HepG2 (cell line): Measurements from ENCODE around the gene AQP9. TPM values are rescaled to one million over a fixed set of nuclear protein-coding genes. Genes with fewer than 3 reads are reported as not detected.
A peak's percentile ranks its signal among the peaks of the same experiment; 100 is the strongest.

Experiments
- ATF2 ChIP-seq: sonication (generic); formaldehyde crosslinking; IDR thresholded peaks from 2 replicates; pipeline ENCODE4 v1.4.0; 2020; ENCODE audit warnings: missing genetic modification reagents
- ELF1 ChIP-seq: sonication (generic); formaldehyde crosslinking; IDR thresholded peaks from 2 replicates; pipeline ENCODE4 v1.4.0; 2020; ENCODE audit warnings: missing genetic modification reagents
- FOXJ3 ChIP-seq: sonication (generic); formaldehyde crosslinking; IDR thresholded peaks from 2 replicates; pipeline ENCODE4 v1.4.0; 2020; ENCODE audit warnings: missing genetic modification reagents, mild to moderate bottlenecking, borderline replicate concordance
- FOXP4 ChIP-seq: sonication (generic); formaldehyde crosslinking; IDR thresholded peaks from 2 replicates; pipeline ENCODE4 v1.4.0; 2020; ENCODE audit warnings: missing genetic modification reagents
- GABPA ChIP-seq, 2 experiments: IDR thresholded peaks; 2 replicates each; pipeline ENCODE4 v1.6.1; 2011 to 2016; ENCODE audit warnings: low read depth in 2 of 2, low read length in 1 of 2, missing biosample characterization in 1 of 2, missing genetic modification characterization in 1 of 2
- KDM4B ChIP-seq: sonication (generic); formaldehyde crosslinking; IDR thresholded peaks from 2 replicates; pipeline ENCODE4 v1.4.0; 2020; ENCODE audit warnings: missing genetic modification reagents
- MEF2D ChIP-seq: sonication (generic); formaldehyde crosslinking; IDR thresholded peaks from 2 replicates; pipeline ENCODE4 v1.5.1; 2020; ENCODE audit warnings: mild to moderate bottlenecking, missing genetic modification reagents
- NR2F6 ChIP-seq, 2 experiments: IDR thresholded peaks; 2 replicates each; pipeline ENCODE4 v1.6.1; 2016; ENCODE audit warnings: antibody characterized with exemption in 1 of 2, mild to moderate bottlenecking in 1 of 2
- POGK ChIP-seq: sonication (generic); formaldehyde crosslinking; conservative IDR thresholded peaks from 2 replicates; pipeline ENCODE4 v1.8.0; 2022; ENCODE audit warnings: mild to moderate bottlenecking, moderate library complexity, missing genetic modification reagents
- SIX1 ChIP-seq: sonication (generic); formaldehyde crosslinking; IDR thresholded peaks from 2 replicates; pipeline ENCODE4 v1.4.0; 2020; ENCODE audit warnings: missing genetic modification reagents, borderline replicate concordance
- SOX6 ChIP-seq, 2 experiments: fragments of 450-650 bp in 1 of 2; sonication (generic) in 1 of 2; formaldehyde crosslinking in 1 of 2; IDR thresholded peaks; 2 replicates each; pipeline versions ENCODE4 v1.4.0 to v1.6.1; 2017 to 2020; ENCODE audit warnings: antibody characterized with exemption in 1 of 2, mild to moderate bottlenecking in 1 of 2, missing genetic modification reagents in 1 of 2
- ZNF280D ChIP-seq: sonication (generic); formaldehyde crosslinking; IDR thresholded peaks from 2 replicates; pipeline ENCODE4 v1.5.1; 2020; ENCODE audit warnings: mild to moderate bottlenecking, missing genetic modification reagents
- ZNF777 ChIP-seq: sonication (generic); formaldehyde crosslinking; IDR thresholded peaks from 2 replicates; pipeline ENCODE4 v1.4.0; 2020; ENCODE audit warnings: missing genetic modification reagents
- polyA plus RNA-seq, 8 experiments: library from polyadenylated mRNA; depleted of rRNA in 3 of 8; stranded (reverse) in 7 of 8; unstranded in 1 of 8; fragments of >200 nt; fragmentation: Illumina TruSeq in 4 of 8; extraction: Trizol in 4 of 8; gene quantifications; 2 replicates each; pipeline versions ENCODE4 v1.2.1 to v1.2.3, GENCODE V29; 2011 to 2016; ENCODE audit warnings: low read depth in 4 of 8, missing spikeins in 1 of 8, mixed read lengths in 1 of 8; ENCODE audit not compliant: insufficient read depth in 1 of 8
- total RNA-seq, 5 experiments: library from RNA; depleted of rRNA; stranded (reverse); fragments of >200 nt; fragmentation: Illumina TruSeq; extraction: Trizol; gene quantifications; 2 replicates each; pipeline ENCODE4 v1.2.3, GENCODE V29; 2016; ENCODE audit warnings: low read depth in 1 of 5
- TF ChIP-seq, protein P1 (sequence below): sonication (generic); formaldehyde crosslinking; IDR thresholded peaks from 2 replicates; pipeline ENCODE4 v1.4.0; 2020; ENCODE audit warnings: missing genetic modification reagents, borderline replicate concordance

AQP9 gene
- total and polyA plus RNA-seq, 2 of the 13 experiments (the other 11 are each of a cell fraction or from before 2014, with no cell fraction given), result not detected

- TF ChIP-seq SOX6 (IDR thresholded peaks at IDR 0.05) (no peak), SOX6 (CRISPR knock-in tag; IDR thresholded peaks at IDR 0.05) (peak; percentile 50; the same call in 1 of the 2 replicates), KDM4B (no peak), FOXJ3 (CRISPR knock-in tag) (peak; percentile 61; the same call in 1 of the 2 replicates), ATF2 (CRISPR knock-in tag) (peak; percentile 56; the same call in 1 of the 2 replicates), GABPA (IDR thresholded peaks at IDR 0.05; ENCODE audit: low read depth, low read length) (no peak), GABPA (CRISPR knock-in tag; IDR thresholded peaks at IDR 0.05; ENCODE audit: low read depth) (0 out of 2 replicates have a peak, but pooled peaks have one; percentile 18), ZNF280D (CRISPR knock-in tag) (peak; percentile 77; the same call in 1 of the 2 replicates), FOXP4 (CRISPR knock-in tag) (peak; percentile 77), ZNF777 (CRISPR knock-in tag) (peak; percentile 71), MEF2D (0 out of 2 replicates have a peak, but pooled peaks have one; percentile 69), SIX1 (CRISPR knock-in tag) (peak; percentile 28; the same call in 1 of the 2 replicates), NR2F6 (IDR thresholded peaks at IDR 0.05) (no peak; the same call in 1 of the 2 replicates), NR2F6 (CRISPR knock-in tag; IDR thresholded peaks at IDR 0.05) (0 out of 2 replicates have a peak, but pooled peaks have one; percentile 25), ELF1 (CRISPR knock-in tag) (peak; percentile 64), POGK (CRISPR knock-in tag) (no peak)
- TF ChIP-seq, protein P1, sequence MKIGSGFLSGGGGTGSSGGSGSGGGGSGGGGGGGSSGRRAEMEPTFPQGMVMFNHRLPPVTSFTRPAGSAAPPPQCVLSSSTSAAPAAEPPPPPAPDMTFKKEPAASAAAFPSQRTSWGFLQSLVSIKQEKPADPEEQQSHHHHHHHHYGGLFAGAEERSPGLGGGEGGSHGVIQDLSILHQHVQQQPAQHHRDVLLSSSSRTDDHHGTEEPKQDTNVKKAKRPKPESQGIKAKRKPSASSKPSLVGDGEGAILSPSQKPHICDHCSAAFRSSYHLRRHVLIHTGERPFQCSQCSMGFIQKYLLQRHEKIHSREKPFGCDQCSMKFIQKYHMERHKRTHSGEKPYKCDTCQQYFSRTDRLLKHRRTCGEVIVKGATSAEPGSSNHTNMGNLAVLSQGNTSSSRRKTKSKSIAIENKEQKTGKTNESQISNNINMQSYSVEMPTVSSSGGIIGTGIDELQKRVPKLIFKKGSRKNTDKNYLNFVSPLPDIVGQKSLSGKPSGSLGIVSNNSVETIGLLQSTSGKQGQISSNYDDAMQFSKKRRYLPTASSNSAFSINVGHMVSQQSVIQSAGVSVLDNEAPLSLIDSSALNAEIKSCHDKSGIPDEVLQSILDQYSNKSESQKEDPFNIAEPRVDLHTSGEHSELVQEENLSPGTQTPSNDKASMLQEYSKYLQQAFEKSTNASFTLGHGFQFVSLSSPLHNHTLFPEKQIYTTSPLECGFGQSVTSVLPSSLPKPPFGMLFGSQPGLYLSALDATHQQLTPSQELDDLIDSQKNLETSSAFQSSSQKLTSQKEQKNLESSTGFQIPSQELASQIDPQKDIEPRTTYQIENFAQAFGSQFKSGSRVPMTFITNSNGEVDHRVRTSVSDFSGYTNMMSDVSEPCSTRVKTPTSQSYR, result 0 out of 2 replicates have a peak, but pooled peaks have one; percentile 9
These were observed 29.0 kb downstream of the AQP9 start (continued) for GRCh38 chr15:58167095-58167691.
